Activated T-cell treated with anti-CD3 and anti-CD28 coated beads, Interleukin-2, amount 50 U/mL, for 48 hours (primary cell): ENCODE data around the gene RETSAT.
"Not testable (repeated sequence)": the region's sequence is repeated elsewhere in the genome, so short reads cannot be mapped to it uniquely, and the experiment has no call there.

Experiments
- DNase-seq, 2 experiments: peaks; one replicate each; pipeline ENCODE4 v3.0.0-alpha.2; 2020

The RETSAT gene

GRCh38 chr2:85354286-85355072 is at the start of gene RETSAT, which contains the start of gene ELMOD3:
TSS of gene RETSAT (minus strand) at chr2:85354528. CDS start at chr2:85354507, 21 bp downstream.
TSS of gene ELMOD3 (plus strand) at chr2:85354769. CDS start at chr2:85357199, 2,430 bp downstream.
- peak; percentile 95 to 96 for DNase-seq

- DNase-seq, result no peak
Measured at GRCh38 chr2:85401844-85402243, 47.5 kb upstream of the RETSAT start.

- DNase-seq, result no peak
Measured at GRCh38 chr2:85401464-85401805, 47.1 kb upstream of the RETSAT start.

GRCh38 chr2:85400541-85401463 is 46.5 kb upstream of the RETSAT start:
- DNase-seq, result no peak

GRCh38 chr2:85400023-85400422 is 45.7 kb upstream of the RETSAT start:
- DNase-seq, result no peak

GRCh38 chr2:85399183-85399455 is 44.8 kb upstream of the RETSAT start:
- no peak for DNase-seq

GRCh38 chr2:85398426-85399182 is 44.3 kb upstream of the RETSAT start:
- no peak for DNase-seq

- no peak for DNase-seq
Measured at GRCh38 chr2:85397925-85398331, 43.6 kb upstream of the RETSAT start.

- no peak for DNase-seq
Measured at GRCh38 chr2:85396531-85397470, 42.5 kb upstream of the RETSAT start.

- no peak for DNase-seq
Measured at GRCh38 chr2:85395912-85396475, 41.7 kb upstream of the RETSAT start.

GRCh38 chr2:85394976-85395375 is 40.6 kb upstream of the RETSAT start:
- no peak for DNase-seq

- DNase-seq, result no peak
Measured at GRCh38 chr2:85394261-85394681, 39.9 kb upstream of the RETSAT start.

- DNase-seq, result no peak
Measured at GRCh38 chr2:85393836-85394235, 39.5 kb upstream of the RETSAT start.

- peak; percentile 84 to 85 for DNase-seq
Measured at GRCh38 chr2:85390941-85391669, 36.8 kb upstream of the RETSAT start.

- no peak for DNase-seq
Measured at GRCh38 chr2:85388878-85389538, 34.7 kb upstream of the RETSAT start.

GRCh38 chr2:85387754-85388153 is 33.4 kb upstream of the RETSAT start:
- no peak for DNase-seq

- no peak for DNase-seq
Measured at GRCh38 chr2:85385746-85386145, 31.4 kb upstream of the RETSAT start.

- DNase-seq, result no peak
Measured at GRCh38 chr2:85383850-85384249, 29.5 kb upstream of the RETSAT start.

GRCh38 chr2:85383151-85383550 is 28.8 kb upstream of the RETSAT start:
- DNase-seq, result not testable (repeated sequence)

- no peak for DNase-seq
Measured at GRCh38 chr2:85380048-85380447, 25.7 kb upstream of the RETSAT start.
